ENCODE data around the gene SH3PXD2A. TPM values are rescaled to one million over a fixed set of nuclear protein-coding genes. Genes with fewer than 3 reads are reported as not detected.

The SH3PXD2A gene
- total and polyA plus RNA-seq, 12 donors: 5.7 to 34.5 (median 19.2) TPM

DNA sequence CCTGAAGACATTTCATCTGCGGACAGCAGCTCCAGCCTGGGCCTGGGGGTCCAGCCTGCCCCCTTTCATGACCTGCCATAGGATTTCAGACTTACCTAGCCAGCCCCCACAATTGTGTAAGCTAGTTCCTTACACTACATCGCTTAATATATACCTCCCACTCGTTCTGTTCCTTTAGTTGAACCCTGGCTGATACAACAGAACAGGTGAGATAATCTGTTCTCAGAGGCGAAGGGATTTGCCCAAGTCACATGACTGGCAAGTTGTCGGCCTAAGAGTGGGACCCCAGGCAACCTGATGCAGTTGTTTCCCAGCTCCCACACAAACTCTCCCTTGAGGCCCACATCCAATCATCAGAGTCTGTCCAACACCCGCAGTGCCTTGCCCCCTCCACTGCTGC is 168.2 kb downstream of the SH3PXD2A start:
- WGBS, 4 donors: 80 to 92% (median 82%) methylated on average over 6 of the region's 6 CpGs
- Histone ChIP-seq H3K27me3 (no peaks in the 10 kb centered on the region), H3K36me3 (replicated peaks in 1 of 2) (no peaks in the 10 kb centered on the region), H3K27ac (peak overlapping the region in 1 of 5 donors; percentile 49), H3K9me3 (replicated peaks in 1 of 3) (no peaks in the 10 kb centered on the region), H3K4me3 (no peak overlapping the region), H3K4me1 (replicated peaks in 1 of 2) (peaks cover 0 to under 1% of the 10 kb centered on the region in 2 donors)
- TF ChIP-seq, protein P1, sequence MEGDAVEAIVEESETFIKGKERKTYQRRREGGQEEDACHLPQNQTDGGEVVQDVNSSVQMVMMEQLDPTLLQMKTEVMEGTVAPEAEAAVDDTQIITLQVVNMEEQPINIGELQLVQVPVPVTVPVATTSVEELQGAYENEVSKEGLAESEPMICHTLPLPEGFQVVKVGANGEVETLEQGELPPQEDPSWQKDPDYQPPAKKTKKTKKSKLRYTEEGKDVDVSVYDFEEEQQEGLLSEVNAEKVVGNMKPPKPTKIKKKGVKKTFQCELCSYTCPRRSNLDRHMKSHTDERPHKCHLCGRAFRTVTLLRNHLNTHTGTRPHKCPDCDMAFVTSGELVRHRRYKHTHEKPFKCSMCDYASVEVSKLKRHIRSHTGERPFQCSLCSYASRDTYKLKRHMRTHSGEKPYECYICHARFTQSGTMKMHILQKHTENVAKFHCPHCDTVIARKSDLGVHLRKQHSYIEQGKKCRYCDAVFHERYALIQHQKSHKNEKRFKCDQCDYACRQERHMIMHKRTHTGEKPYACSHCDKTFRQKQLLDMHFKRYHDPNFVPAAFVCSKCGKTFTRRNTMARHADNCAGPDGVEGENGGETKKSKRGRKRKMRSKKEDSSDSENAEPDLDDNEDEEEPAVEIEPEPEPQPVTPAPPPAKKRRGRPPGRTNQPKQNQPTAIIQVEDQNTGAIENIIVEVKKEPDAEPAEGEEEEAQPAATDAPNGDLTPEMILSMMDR (IDR thresholded peaks at IDR 0.05): no peak
- TF ChIP-seq POLR2A (IDR thresholded peaks at IDR 0.05): no peak
- no peak for DNase-seq
- intact Hi-C loops (cut with DNase I): loop anchor here (2.0 to 5.0 kb wide), 2 partner anchors 88 to 90 kb away; no protein-coding TSS in a partner anchor

DNA sequence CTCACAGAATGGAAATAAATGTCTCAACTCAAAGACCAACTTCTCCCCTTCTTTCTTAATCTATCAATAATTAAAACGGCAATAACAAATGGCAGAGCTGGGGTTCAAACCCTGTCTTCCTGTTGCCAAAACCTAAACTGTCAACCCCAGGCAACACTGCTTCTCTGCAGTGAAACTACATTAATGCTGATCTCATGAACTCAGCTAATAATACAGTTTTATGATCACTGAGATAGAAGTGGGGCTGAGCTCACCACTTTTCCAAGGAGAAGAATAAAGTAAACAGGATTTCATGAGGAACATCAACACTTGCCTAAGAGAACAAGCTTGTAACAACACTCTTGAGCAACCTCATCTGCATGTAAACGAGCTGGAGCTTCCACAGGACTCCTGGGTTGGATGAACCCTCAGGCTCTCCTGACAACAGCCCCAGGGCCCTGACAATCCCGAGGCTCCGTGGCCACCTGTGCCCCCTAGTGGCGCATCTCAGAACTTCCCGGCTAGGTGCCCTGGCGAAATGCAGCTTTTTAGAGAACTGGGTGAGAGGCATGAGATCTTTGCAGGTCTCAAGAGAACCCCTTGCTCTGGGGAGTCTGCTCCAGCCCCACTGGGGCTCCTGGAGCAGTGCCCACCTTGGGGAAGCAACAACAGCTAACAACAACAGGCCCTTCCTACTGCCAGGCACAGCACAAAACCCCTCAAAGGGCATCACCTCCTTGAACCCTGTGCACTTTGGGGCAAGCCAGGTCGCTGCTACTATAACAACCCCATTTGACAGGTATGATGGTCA is 169.3 kb downstream of the SH3PXD2A start:
- Histone ChIP-seq H3K4me1 (replicated peaks in 1 of 2) (no peaks in the 10 kb centered on the region), H3K36me3 (replicated peaks in 1 of 2) (no peaks in the 10 kb centered on the region), H3K4me3 (no peak overlapping the region), H3K9me3 (replicated peaks in 1 of 3) (no peaks in the 10 kb centered on the region), H3K27me3 (no peaks in the 10 kb centered on the region), H3K27ac (peak overlapping the region in 2 of 5 donors; percentile 26 to 68)
- TF ChIP-seq, protein P1 (IDR thresholded peaks at IDR 0.05): peak; percentile 90 to 99 (median 94)
- TF ChIP-seq POLR2A (IDR thresholded peaks at IDR 0.05): no peak
- intact Hi-C loops (cut with DNase I): loop anchor here (2.0 to 5.0 kb wide), 2 partner anchors 87 to 89 kb away; no protein-coding TSS in a partner anchor
- WGBS, 4 donors: 19 to 81% (median 22%) methylated on average over 2 to 8 of the region's 8 CpGs
- peak; percentile 69 to 92 (median 78) for DNase-seq

DNA sequence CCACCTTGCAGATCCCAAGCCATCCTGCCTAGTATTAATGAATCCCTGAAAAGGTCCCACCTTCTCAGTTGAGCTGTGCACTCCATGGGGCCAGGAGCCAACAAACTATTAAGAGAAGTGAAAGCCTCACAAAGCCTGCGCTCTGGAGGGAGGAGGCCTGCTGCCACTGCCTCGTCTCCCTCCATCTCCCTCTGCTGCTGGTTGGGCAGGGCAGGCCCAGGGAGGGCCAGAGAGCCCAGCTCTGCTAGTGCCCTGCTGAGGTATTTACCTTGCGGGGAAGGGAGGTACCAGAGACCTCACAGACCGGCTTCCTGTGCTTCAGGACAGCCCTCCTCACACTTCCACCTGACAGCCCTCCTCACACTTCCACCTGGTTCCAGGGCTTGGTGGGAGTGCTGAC is 171.5 kb downstream of the SH3PXD2A start:
- Histone ChIP-seq H3K27me3 (no peaks in the 10 kb centered on the region), H3K36me3 (replicated peaks in 1 of 2) (no peaks in the 10 kb centered on the region), H3K9me3 (replicated peaks in 1 of 3) (no peaks in the 10 kb centered on the region), H3K4me1 (replicated peaks in 1 of 2) (peaks cover 0 to under 1% of the 10 kb centered on the region in 2 donors), H3K4me3 (no peak overlapping the region), H3K27ac (no peak overlapping the region)
- no peak for DNase-seq
- intact Hi-C loops (cut with DNase I): no loop called here
- TF ChIP-seq, protein P1 (IDR thresholded peaks at IDR 0.05): no peak
- no peak for TF ChIP-seq POLR2A (IDR thresholded peaks at IDR 0.05)
- whole genome bisulfite sequencing, 4 donors: 71 to 97% (median 89%) methylated on average over 3 to 4 of the region's 4 CpGs

DNA sequence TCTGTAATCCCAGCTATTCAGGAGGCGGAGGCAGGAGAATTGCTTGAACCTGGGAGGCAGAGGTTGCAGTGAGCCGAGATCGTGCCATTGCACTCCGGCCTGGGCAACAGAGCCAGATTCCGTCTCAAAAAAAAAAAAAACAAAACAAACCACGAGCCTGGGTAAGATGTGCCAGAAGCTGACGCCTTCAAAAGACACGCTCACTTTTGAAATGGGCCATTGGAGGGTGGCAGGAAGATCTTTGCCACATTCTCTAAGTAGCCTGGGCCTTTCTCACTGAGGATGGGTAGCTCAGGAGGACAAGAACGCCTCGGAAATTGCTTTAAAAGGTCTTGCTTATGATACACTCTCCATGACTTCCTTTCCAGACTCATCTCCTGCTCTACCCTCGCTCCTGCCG is 172.7 kb downstream of the SH3PXD2A start:
- 87 to 93% (median 89%) methylated on average over 11 to 12 of the region's 12 CpGs for WGBS, 4 donors
- no peak overlapping the region for H3K27ac ChIP-seq
- intact Hi-C loops (cut with DNase I): no loop called here
- H3K27me3 ChIP-seq: no peaks in the 10 kb centered on the region
- no peak overlapping the region for H3K4me3 ChIP-seq
- TF ChIP-seq POLR2A (IDR thresholded peaks at IDR 0.05): no peak
- TF ChIP-seq, protein P1 (IDR thresholded peaks at IDR 0.05): no peak
- DNase-seq: no peak
- no peaks in the 10 kb centered on the region for H3K9me3 ChIP-seq (replicated peaks in 1 of 3)
- no peaks in the 10 kb centered on the region for H3K36me3 ChIP-seq (replicated peaks in 1 of 2)
- peaks cover 0 to 13% of the 10 kb centered on the region in 2 donors for H3K4me1 ChIP-seq (replicated peaks in 1 of 2)

Data from adrenal gland (tissue), 12 donors.